Measurements from ENCODE around the gene LINGO4.
"Not testable (repeated sequence)": the region's sequence is repeated elsewhere in the genome, so short reads cannot be mapped to it uniquely, and the experiment has no call there.

LINGO4 gene

DNA sequence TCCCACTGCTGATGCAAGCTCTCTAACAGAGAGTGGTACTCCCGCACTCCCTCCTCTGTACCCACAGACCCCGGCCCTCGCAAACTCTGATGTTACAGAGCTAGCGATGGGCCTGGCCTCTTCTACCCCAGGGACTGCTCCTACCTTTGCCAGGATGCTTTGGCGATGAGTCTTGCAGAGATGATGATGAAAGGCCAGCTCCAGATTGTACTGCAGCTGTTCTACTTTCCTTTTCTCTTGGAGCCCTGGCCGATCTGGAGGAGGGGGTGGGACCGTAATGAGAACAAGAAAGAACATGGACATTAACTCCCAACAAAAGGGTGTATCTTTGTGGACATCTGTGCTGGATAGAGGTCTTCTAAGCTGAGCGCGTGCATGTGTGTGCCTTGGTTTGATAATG is 6.0 kb upstream of the LINGO4 start:
- no peak for DNase-seq

GRCh38 chr1:151809985-151810556 is 4.9 kb upstream of the LINGO4 start:
- DNase-seq = no peak

DNA sequence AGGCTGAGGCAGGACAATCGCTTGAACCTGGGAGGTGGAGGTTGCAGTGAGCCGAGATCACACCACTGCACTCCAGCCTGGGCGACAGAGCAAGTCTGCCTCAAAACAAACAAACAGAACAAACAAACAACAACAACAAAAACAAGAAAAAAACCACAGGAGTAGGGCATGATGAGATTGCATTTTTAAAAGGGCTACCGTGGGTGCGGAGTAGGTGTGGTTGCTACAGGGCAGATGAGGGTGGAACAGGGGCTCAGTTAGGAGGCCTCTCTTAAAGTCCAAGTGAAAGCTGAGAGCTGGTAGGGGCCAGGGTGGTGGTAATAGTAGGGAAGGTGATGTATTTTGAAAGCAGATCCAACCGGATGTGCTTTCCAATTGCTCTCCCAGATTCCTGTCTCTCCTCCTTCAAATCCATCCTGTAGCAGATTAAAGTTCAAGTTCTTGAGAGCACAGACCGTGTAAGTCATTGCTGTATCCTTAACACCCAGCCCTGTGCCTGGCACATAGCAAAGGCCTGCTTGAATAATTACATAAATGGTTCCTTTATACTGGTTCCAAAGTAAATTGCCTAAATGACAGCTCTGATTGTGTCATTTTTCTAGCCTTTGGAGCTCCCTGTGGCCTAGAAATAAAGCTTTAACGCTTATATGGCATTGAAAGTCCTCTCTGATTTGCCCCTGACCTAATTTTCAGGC is 4.2 kb upstream of the LINGO4 start:
- no peak for DNase-seq

- DNase-seq = no peak
Measured at GRCh38 chr1:151807766-151808165, 2.5 kb upstream of the LINGO4 start.

- DNase-seq = no peak
Measured at GRCh38 chr1:151807131-151807530, 1.9 kb upstream of the LINGO4 start.

DNA sequence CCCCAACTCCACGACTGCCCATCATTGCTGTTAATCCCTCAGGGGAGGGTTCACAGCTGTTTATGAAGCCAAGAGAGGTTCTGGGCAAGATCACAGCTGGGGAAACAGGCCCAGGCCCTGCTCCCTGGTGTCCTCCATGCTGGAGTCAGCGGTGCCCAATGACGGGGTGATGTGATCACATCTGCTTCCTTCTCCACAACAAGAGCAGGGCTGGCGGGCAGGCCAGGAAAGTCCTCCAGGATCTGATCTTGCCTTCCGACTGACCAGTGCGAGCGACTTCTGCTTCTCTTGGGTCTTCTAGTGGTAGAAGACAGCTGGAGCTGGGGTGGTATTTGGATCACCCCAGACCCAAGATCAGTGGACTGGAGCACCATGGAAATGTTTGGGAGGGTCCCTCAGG is 951 bp upstream of the LINGO4 start:
- DNase-seq = no peak

DNA sequence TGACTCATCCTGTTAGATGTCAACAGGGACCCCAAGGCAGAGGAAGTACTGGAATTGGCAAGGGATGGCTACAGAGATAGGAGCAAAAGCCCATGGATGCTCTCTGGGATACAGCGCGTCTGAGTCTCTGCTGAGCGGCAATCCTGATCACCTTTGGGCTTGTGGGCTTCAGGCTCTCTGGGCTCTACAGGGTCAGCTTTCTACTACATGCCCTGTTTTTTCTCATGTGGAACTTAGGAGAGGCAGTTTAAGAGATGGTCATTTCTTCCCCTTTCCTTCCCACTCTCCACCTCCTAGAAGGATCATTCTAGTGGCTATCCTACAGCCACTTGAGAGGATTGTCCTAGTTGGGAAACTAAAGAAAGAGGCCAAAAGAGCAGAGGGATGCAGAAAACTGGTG is 1.3 kb downstream of the LINGO4 start:
- no peak for DNase-seq

DNA sequence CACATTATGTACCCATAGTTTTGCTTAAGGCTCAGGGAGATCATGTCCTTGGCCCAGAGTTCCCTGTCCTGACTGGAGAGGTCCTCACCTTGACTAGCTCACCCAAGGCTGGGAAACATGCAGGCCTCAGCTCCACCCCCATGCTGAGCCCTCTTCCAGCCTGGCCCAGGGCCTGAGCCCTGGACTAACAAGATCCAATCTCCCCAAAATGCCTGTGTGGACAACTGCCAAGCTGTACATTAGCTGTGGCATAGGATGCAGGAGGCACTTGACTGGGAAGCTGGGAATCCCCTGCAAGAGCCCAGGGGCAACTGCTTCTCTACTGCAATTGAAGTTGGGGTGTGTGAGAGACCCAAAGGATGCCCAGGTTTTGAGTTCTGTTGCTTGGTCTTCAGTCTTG is 2.1 kb downstream of the LINGO4 start:
- DNase-seq = no peak

DNA sequence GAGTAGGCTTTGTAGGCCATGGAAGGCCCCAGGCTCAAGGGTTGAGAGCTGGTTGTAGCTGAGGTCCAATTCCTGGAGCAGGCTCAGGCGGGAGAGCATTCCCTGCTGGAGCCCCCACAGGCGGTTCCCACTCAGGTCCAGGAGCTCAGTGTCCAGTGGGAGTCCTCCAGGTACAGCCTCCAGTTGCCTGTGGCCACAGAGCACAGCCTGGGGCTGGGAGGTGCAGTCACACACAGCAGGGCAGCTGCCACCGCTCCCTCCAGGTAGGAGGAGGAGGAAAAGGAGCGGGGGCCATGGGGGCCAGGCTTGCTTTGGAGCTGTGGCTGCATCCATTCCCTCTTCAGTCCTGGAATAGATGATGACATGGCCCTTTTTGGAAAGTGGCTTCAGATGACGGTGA is 2.8 kb downstream of the LINGO4 start:
- no peak for DNase-seq

DNA sequence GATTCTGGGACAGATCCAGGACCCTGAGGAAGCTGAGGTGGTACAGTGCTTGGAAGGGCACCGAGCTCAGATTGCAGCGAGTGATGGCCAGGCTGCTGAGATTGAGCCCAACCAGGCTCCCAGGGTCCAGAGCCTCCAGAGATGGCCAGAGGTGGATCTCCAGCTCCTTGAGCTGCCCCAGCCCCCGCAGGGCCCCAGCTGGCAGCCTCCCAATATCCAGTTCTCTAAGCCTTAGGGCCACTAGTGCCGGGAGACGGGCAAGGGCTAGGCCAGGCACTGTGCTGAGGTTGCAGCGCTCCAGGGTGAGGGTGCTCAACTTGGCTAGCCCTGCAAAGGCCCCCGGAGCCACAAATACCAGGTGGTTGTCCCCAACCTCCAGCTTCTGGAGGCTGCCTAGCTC is 3.4 kb downstream of the LINGO4 start:
- no peak for DNase-seq

DNA sequence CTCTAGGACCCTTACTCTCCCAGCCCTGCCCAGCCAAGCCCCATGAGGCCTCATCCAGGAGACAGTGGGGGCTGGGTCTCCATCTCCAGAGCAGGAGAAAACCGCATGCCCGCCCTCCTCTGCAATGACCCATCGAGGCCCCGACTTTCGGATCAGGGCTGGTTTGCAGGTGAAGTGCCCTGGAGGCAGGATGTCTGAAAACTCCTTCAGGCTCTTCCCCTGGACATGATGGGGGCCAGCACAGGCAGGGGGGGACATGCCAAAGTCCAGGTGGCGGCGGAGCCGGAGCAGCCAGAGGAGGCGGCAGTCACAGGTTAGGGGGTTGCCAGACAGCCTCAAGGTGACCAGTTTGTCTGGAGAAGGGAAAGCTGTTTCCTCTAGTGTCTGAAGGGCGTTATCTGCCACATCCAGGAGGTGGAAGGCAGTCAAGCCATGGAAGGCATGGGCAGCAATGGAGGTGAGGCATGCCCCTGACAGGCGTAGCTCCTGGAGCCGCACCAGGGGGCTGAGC is 3.9 kb downstream of the LINGO4 start:
- no peak for DNase-seq

- no peak for DNase-seq
Measured at GRCh38 chr1:151800830-151801229, 4.4 kb downstream of the LINGO4 start.

- DNase-seq = no peak
Measured at GRCh38 chr1:151799179-151800022, 5.8 kb downstream of the LINGO4 start.

- DNase-seq = no peak
Measured at GRCh38 chr1:151798571-151798970, 6.6 kb downstream of the LINGO4 start.

GRCh38 chr1:151790940-151791651 is 14.1 kb downstream of the LINGO4 start:
- no peak for DNase-seq

DNA sequence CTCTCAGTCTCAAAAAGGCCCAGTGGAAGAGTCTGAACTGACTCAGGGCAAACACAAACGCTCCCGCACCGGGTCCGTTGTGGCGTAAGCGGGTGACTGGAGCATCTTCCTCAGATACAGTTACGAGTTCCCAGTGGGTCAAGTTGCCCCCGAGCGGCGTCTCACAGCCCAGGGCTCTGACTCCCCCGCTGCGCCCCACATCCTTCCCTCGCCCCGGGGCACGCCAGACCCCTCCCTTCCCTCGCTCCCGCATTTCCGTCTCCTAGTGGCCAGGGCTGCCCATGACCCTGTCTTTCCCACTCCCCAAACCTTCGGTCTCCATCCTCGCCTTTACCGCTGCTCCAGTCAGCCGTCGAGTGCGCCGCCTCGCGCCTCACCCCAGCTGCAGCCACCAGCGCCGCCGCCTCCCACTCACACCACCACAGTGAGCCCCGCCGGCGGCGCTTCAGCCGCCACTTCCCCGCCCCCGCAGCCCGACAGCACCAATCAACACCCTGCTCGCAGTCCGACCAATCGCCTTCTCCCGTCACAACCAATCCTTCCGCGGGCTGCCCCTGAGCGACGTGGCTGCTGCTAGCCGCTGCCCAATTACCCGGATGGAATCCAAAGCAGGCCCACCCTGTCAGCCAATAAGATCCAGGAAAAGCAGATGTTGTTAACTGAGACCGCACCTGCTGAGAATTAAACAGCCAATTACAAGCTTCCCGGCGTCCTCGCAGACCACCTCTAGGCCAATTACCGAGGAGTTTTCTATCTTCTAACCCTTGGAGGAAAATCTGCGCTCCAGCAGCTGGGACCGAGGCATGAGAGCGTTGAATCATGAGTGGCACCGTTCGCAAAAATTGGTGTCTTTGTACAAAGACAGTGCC is 14.9 kb downstream of the LINGO4 start, which contains the start of gene TDRKH:
Gene TDRKH (minus strand): TSS at position 430 of the 869 bp plus-strand sequence. CDS start 7,478 bp downstream, outside the sequence.
- peak; percentile 99 for DNase-seq

- no peak for DNase-seq
Measured at GRCh38 chr1:151787689-151788088, 17.5 kb downstream of the LINGO4 start.

GRCh38 chr1:151783796-151784195 is 21.4 kb downstream of the LINGO4 start:
- no peak for DNase-seq

- no peak for DNase-seq
Measured at GRCh38 chr1:151782741-151783140, 22.5 kb downstream of the LINGO4 start.

- DNase-seq = not testable (repeated sequence)
Measured at GRCh38 chr1:151782026-151782425, 23.2 kb downstream of the LINGO4 start.

GRCh38 chr1:151780736-151781135 is 24.5 kb downstream of the LINGO4 start:
- DNase-seq = not testable (repeated sequence)

DNA sequence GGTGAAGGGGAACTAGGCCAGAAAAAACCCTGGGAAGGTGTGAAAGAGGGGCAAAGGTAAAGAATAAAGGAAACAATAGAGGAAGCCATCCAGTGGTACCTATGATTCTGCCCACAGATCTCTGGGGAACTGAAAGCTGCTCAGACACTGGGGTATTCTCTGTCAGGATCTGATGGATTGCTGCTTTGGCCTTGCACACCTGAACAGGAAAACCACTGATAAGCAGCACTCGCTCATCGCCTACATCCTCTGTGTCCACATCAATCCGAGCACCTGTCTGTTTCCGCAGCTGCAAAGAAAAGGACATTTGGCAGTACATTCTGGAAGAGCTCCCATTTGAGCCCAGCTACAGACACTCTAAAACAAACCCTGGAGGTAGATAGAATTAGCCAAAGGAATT is 25.4 kb downstream of the LINGO4 start:
- DNase-seq = no peak

Data from AML-193 (cell line).